Measurements from ENCODE around the gene NEK10. TPM values are rescaled to one million over a fixed set of nuclear protein-coding genes. Genes with fewer than 3 reads are reported as not detected.

The NEK10 gene
- total and polyA plus RNA-seq, 2 donors (not counting 3 experiments of a cell fraction or from before 2014, with no cell fraction given) = 0.32 to 5.0 TPM

DNA sequence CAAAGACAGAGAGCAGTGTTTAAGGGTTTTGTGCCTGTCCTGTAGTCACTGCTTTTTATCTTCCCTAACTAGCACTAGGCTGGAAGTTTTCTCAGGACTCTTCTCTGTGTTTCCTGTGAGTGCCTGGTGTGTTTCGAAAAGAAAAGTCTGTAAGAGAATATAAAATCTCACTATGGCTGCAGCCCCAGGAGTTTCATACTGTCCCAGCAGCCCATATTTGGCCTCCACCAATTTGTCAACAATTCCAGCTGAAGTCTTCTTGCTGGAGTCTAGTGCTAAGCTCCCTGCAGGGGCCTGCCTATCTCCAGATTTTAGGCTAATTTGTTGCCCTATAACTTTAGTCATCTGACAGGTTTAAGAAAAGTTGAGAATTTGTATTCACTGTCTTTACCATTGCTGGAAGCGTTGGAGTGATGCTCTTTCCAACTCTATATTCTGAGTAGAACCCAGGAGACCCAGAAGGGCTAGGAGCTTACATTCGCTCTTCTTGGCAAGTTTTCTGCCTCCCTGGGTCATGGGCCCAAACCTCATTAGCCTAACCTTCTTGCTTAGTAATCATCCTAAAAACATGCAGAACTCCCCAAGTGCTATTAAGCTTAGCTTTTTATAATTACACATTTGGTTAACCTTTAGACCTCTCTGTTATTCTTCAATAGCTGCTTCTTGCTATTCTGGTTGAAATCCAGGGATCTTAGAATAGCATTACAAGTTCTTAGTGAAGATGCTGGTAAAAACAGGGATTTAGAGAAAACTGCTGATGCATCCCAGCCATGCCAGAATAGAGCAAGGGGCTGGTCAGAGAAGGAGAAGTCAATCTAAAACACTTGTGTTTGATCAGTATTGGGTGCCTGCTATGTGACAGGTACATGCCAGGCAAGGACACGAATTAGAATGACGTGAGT, 283.1 kb downstream of the NEK10 start:
- Histone ChIP-seq H2AFZ (ENCODE audit: low read depth, low read length) (no peak overlapping the region), H3K79me2 (ENCODE audit: control insufficient read depth, insufficient read depth, low read length) (no peaks in the 10 kb centered on the region), H3K9ac (replicated peaks; ENCODE audit: extremely low read depth, insufficient read depth, low read length) (no peak overlapping the region), H3K27me3 (ENCODE audit: control insufficient read depth in 2 of 2, insufficient read depth in 2 of 2, low read length in 2 of 2) (no peaks in the 10 kb centered on the region), H3K27ac (ENCODE audit: insufficient read depth, low read depth, low read length) (no peak overlapping the region), H3K9me3 (replicated peaks; ENCODE audit: control insufficient read depth, insufficient read depth, low read length) (no peaks in the 10 kb centered on the region), H3K4me1 (ENCODE audit: control insufficient read depth, extremely low read depth, insufficient read depth, low read length) (no peaks in the 10 kb centered on the region), H3K36me3 (ENCODE audit: control insufficient read depth in 2 of 2, extremely low read depth in 1 of 2, insufficient read depth in 2 of 2, low read length in 2 of 2) (no peaks in the 10 kb centered on the region), H4K20me1 (replicated peaks; ENCODE audit: control insufficient read depth, extremely low read depth, insufficient read depth, low read length) (no peaks in the 10 kb centered on the region), H3K4me2 (ENCODE audit: insufficient read depth, low read length) (no peak overlapping the region), H3K9me1 (replicated peaks; ENCODE audit: control insufficient read depth, extremely low read depth, insufficient read depth, low read length) (no peaks in the 10 kb centered on the region), H3K4me3 (replicated peaks in 1 of 3; ENCODE audit: insufficient read depth in 1 of 3, low read depth in 1 of 3, low read length in 3 of 3) (no peak overlapping the region)
- dilution Hi-C loops (cut with MboI; ENCODE audit: extremely low pct_ligation_motif_present, low sequenced_read_pairs) (no loop called here), intact Hi-C loops (cut with micrococcal nuclease) (no loop called here)
- CTCF ChIA-PET = no interaction called here
- no TSS peak for BruUV-seq (replicated peaks)
- no peak for DNase-seq (ENCODE audit: low read depth, low spot score)
- POLR2A ChIA-PET = no interaction called here
- TF ChIP-seq MAX (IDR thresholded peaks at IDR 0.05; ENCODE audit: insufficient read depth, insufficient read length) (no peak), CTCF (IDR thresholded peaks at IDR 0.05; ENCODE audit: extremely low read depth in 1 of 2, insufficient read depth in 1 of 2, low read depth in 1 of 2, low read length in 2 of 2) (no peak), JUN (IDR thresholded peaks at IDR 0.05; ENCODE audit: borderline replicate concordance, insufficient read depth, insufficient read length, low read depth) (no peak), POLR2AphosphoS5 (IDR thresholded peaks at IDR 0.05; ENCODE audit: insufficient read depth, low read depth, low read length) (no peak), GATA2 (IDR thresholded peaks at IDR 0.05; ENCODE audit: insufficient read depth, insufficient read length, low read depth, low read length) (no peak), POLR2A (IDR thresholded peaks at IDR 0.05; ENCODE audit: low read depth, low read length) (no peak), MYC (IDR thresholded peaks at IDR 0.05; ENCODE audit: low read depth, low read length) (no peak), FOS (IDR thresholded peaks at IDR 0.05; ENCODE audit: borderline replicate concordance, insufficient read depth, low read length) (no peak), EZH2 (IDR thresholded peaks at IDR 0.05; ENCODE audit: borderline replicate concordance, low read depth, low read length, severe bottlenecking) (no peak)
- no peak for FAIRE-seq
